ENCODE data around the gene PRLR.
A peak's percentile ranks its signal among the peaks of the same experiment; 100 is the strongest.
"Not testable (repeated sequence)": the region's sequence is repeated elsewhere in the genome, so short reads cannot be mapped to it uniquely, and the experiment has no call there.

The PRLR gene

DNA sequence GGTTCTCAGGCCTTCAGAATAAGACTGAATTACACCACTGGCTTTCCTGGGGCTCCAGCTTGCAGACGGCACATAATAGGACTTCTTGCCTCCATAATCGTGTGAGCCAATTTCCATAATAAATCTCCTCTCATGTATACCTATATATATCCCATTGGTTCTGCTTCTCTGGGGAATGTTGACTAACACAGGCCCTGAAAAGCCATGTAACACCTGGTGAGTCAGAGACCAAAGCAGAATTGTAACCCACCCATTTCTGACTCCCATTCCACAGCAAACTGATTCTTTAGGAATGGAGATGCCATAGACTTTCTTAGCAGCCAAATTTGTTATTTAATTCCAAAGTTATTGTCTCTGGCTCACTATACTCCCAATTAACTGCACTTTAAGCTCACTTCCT is 97.1 kb downstream of the PRLR start:
- Mint-ChIP-seq H3K27ac (no peak overlapping the region), H3K4me3 (no peak overlapping the region), H3K27me3 (no peaks in the 10 kb centered on the region), H3K9me3 (no peaks in the 10 kb centered on the region), H3K4me1 (ENCODE audit: low read depth) (peaks cover 36% of the 10 kb centered on the region), H3K36me3 (ENCODE audit: low read depth) (no peaks in the 10 kb centered on the region)
- intact Hi-C loops (cut with micrococcal nuclease) = no loop called here

DNA sequence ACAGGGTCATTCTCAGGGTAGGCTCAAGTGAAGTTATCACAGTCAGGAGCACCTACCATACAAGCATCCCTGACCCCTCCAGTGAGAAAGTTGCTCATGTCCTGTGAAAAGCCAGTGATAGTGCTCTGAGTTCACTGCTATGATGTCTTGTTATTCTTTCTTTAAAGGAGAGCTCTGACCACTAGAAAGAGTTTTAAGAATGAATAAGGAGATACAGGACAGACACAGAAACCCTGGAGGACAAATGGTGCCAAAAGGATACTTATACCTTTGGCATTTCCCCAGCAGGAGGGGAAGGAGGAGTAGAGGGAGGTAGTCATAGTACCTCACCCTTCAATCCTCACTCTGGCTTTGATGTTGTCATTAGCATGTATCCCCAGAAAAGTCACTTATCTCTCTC is 98.6 kb downstream of the PRLR start:
- Mint-ChIP-seq H3K4me3 (no peak overlapping the region), H3K27me3 (no peaks in the 10 kb centered on the region), H3K9me3 (no peaks in the 10 kb centered on the region), H3K4me1 (ENCODE audit: low read depth) (peaks cover 40% of the 10 kb centered on the region), H3K36me3 (ENCODE audit: low read depth) (no peaks in the 10 kb centered on the region), H3K27ac (no peak overlapping the region)
- intact Hi-C loops (cut with micrococcal nuclease) = no loop called here

DNA sequence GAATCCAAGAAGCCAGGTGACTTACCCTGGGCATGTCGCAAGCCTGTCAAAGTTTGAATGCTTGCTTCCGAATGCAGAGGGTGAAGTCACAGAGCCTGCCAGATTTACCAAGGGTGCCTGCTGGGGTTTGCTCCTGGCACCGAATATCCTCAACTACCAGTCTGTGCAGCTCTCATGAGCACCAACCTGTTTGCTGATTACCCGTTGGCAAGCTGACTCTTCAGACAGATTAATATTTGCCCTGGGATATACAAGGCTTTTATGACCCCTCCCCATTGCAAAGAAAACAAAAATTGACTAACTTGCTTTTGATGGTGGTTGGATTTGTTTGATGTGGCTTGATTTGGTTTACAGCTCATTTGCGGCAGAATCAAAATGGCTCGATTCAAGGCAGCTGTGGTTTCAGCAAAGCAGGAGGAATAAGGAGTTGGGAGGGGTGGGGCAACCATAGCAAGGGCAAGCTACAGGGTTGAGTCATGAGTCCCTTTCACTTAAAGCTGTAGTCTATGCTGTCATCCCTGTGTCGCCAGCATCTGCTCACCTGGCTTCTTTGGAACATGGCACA is 100.3 kb downstream of the PRLR start:
- H3K27ac Mint-ChIP-seq = peak overlapping the region; percentile 3
- intact Hi-C loops (cut with micrococcal nuclease) = no loop called here
- no peaks in the 10 kb centered on the region for H3K27me3 Mint-ChIP-seq
- H3K36me3 Mint-ChIP-seq (ENCODE audit: low read depth) = no peaks in the 10 kb centered on the region
- no peaks in the 10 kb centered on the region for H3K9me3 Mint-ChIP-seq
- peaks cover 28% of the 10 kb centered on the region for H3K4me1 Mint-ChIP-seq (ENCODE audit: low read depth)
- no peak overlapping the region for H3K4me3 Mint-ChIP-seq

DNA sequence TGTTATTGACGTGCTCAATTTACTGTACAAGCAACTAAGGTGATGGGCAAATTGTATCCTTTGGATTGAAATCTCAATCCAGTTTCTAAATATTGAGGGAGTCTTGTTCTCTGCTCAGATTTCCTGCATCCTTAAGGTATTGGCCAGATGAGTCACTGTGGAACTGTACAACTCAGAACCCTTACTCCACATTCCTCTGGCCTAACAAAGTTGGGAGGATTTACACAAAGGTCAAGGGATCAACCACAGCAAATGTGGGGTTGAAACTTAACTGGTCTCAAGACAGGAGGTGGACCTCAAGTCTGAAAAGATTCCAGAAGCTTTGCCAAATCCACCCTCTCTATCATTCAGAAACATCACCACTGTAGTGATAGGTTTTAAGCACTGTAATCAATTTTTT is 101.0 kb downstream of the PRLR start:
- Mint-ChIP-seq H3K9me3 (no peaks in the 10 kb centered on the region), H3K36me3 (ENCODE audit: low read depth) (no peaks in the 10 kb centered on the region), H3K27me3 (no peaks in the 10 kb centered on the region), H3K27ac (peak overlapping the region; percentile 3), H3K4me3 (no peak overlapping the region), H3K4me1 (ENCODE audit: low read depth) (peaks cover 28% of the 10 kb centered on the region)
- intact Hi-C loops (cut with micrococcal nuclease) = no loop called here

DNA sequence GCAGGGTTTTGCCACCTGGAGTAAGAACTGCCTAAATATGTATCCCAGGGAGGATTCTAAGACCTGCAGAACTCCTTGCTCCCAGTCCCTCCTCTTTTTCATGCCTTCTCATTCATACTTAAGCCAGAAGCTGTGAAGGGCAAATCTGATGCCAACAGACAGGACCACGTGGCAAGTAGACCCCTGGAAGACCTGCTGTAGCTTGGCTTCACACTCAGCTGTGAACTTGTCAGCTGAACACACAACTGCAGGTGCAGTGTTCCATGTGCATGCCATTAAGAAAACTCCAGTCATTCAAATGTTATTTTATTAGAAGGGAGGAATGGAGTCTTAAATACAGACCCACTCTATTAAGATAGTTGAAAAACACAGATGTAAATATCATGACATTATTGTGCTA is 103.3 kb downstream of the PRLR start:
- H3K27ac Mint-ChIP-seq = no peak overlapping the region
- intact Hi-C loops (cut with micrococcal nuclease) = no loop called here
- no peaks in the 10 kb centered on the region for H3K9me3 Mint-ChIP-seq
- H3K4me1 Mint-ChIP-seq (ENCODE audit: low read depth) = peaks cover 33% of the 10 kb centered on the region
- H3K36me3 Mint-ChIP-seq (ENCODE audit: low read depth) = no peaks in the 10 kb centered on the region
- no peak overlapping the region for H3K4me3 Mint-ChIP-seq
- no peaks in the 10 kb centered on the region for H3K27me3 Mint-ChIP-seq

DNA sequence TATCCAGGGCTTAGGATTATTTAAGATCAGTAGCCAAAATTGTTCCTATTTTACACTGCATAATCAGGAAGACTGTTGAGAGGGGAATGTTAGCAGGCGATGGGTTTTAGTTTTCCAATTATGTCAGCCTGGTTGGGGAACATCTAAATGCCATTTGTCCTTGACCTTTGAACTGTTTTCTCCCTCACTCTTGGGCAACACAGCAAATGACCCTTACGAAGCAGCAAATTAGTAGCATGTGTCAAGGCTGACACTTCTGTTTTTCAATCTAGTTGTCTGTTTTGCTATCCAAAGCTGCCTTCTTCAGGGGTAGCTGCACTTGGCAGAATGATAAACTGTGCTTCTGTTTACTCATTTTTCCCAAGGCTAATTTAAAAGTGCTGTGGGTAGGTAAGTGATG is 104.5 kb downstream of the PRLR start:
- intact Hi-C loops (cut with micrococcal nuclease) = no loop called here
- Mint-ChIP-seq H3K4me3 (no peak overlapping the region), H3K36me3 (ENCODE audit: low read depth) (no peaks in the 10 kb centered on the region), H3K27me3 (no peaks in the 10 kb centered on the region), H3K4me1 (ENCODE audit: low read depth) (peaks cover 33% of the 10 kb centered on the region), H3K9me3 (no peaks in the 10 kb centered on the region), H3K27ac (no peak overlapping the region)

DNA sequence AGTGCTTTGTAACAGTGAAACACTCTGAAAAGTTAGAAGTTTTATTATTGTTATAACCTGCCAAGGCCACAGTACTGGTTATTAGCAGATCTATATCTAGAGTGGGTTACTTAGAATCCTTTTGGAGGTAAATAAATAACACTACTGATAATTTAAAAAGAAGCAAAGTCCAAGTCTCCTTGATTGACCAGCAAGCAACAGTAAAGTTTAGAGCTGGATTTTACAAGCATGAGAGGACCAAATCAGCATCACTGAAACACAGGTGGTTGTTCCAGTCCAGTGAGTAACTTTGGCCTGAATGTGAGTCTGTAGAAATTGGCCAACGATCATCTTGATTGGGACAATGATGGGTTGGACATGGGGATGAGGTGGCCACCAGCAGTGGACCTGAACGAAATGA is 105.4 kb downstream of the PRLR start:
- H3K27me3 Mint-ChIP-seq = no peaks in the 10 kb centered on the region
- intact Hi-C loops (cut with micrococcal nuclease) = no loop called here
- H3K9me3 Mint-ChIP-seq = no peaks in the 10 kb centered on the region
- H3K4me3 Mint-ChIP-seq = no peak overlapping the region
- H3K4me1 Mint-ChIP-seq (ENCODE audit: low read depth) = peaks cover 28% of the 10 kb centered on the region
- no peaks in the 10 kb centered on the region for H3K36me3 Mint-ChIP-seq (ENCODE audit: low read depth)
- no peak overlapping the region for H3K27ac Mint-ChIP-seq

DNA sequence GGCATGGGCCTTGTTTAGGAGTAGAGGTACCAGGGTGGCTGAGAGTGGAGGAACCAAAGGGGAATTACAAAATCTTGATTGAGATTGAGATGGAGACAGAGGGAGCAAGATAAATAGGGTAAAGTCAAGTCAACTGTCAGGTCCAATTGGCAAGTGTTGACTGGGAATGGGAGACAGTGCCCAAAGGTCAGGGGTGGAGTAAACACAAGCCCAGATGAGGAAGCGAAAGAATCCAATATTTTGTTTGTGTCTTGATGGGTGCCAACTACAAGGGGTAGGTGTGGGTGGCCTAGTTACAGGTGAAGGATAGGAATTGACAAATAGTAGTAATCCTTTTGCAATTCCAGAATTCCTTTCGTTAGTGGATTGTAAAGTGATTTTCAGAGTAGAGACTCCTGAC is 107.5 kb downstream of the PRLR start:
- H3K27me3 Mint-ChIP-seq = no peaks in the 10 kb centered on the region
- peaks cover 22% of the 10 kb centered on the region for H3K4me1 Mint-ChIP-seq (ENCODE audit: low read depth)
- no peak overlapping the region for H3K4me3 Mint-ChIP-seq
- no peaks in the 10 kb centered on the region for H3K36me3 Mint-ChIP-seq (ENCODE audit: low read depth)
- H3K9me3 Mint-ChIP-seq = no peaks in the 10 kb centered on the region
- intact Hi-C loops (cut with micrococcal nuclease) = no loop called here
- H3K27ac Mint-ChIP-seq = no peak overlapping the region

DNA sequence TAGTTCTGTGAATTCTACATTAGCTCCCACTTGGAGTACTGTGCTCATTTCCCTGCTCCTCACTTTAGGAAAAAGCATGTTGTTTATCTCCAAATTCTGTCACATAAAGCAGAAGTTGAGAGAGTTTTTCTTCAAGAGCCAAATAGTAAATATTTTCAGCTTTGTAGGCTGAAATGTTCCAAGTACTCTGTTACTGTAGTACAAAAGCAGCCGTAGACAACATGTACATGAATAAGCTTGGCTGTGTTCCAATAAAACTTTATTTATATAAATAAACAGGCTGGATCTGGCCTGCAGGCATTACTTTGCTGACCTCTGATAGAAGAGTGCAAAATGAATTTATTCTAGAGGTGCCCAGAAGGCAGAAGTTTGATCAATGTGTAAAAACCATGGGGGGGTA is 109.6 kb downstream of the PRLR start:
- H3K27ac Mint-ChIP-seq = no peak overlapping the region
- intact Hi-C loops (cut with micrococcal nuclease) = no loop called here
- H3K36me3 Mint-ChIP-seq (ENCODE audit: low read depth) = no peaks in the 10 kb centered on the region
- H3K27me3 Mint-ChIP-seq = no peaks in the 10 kb centered on the region
- no peaks in the 10 kb centered on the region for H3K9me3 Mint-ChIP-seq
- H3K4me3 Mint-ChIP-seq = no peak overlapping the region
- H3K4me1 Mint-ChIP-seq (ENCODE audit: low read depth) = peaks cover 18% of the 10 kb centered on the region

DNA sequence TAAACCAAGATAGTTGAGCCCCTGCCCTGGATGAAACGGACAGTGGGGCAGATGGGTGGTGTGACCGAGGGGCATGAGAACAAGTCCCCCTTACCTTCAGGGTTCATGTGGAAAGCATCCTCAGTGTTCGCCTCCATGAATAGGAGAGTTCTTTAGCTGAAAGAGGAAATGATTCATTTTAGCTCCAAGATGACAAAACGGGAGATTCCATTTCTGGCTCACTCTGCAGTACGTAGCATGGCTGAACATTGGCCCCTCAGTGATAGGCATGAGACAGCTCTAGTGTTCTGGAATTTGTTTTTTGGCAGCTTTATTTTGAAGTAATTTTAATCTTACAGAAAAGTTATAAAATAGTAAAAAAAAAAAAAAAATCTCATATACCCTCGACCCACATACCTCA is 112.3 kb downstream of the PRLR start:
- H3K27me3 Mint-ChIP-seq = no peaks in the 10 kb centered on the region
- intact Hi-C loops (cut with micrococcal nuclease) = no loop called here
- H3K9me3 Mint-ChIP-seq = no peaks in the 10 kb centered on the region
- H3K4me1 Mint-ChIP-seq (ENCODE audit: low read depth) = peaks cover 18% of the 10 kb centered on the region
- no peak overlapping the region for H3K4me3 Mint-ChIP-seq
- H3K36me3 Mint-ChIP-seq (ENCODE audit: low read depth) = no peaks in the 10 kb centered on the region
- no peak overlapping the region for H3K27ac Mint-ChIP-seq

DNA sequence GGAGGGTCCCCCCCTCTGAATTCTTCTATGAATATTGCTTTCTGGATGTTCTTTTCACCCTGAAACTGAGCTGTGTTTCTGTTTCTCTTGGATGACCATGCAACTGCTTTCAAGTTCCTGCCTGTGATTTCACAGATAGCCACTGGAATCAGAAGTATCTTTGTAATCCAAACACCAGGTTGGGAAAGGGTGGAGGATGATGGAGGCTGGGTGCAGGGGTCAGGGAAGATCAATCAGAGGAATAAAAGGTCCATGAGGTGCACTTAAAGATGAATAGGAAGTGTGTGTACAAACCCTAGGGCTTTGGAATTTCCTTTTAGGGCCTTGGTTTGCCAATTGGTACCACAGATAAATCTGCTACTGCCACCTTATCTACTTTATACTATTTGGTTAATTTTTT is 114.4 kb downstream of the PRLR start:
- Mint-ChIP-seq H3K4me3 (no peak overlapping the region), H3K27ac (no peak overlapping the region), H3K36me3 (ENCODE audit: low read depth) (no peaks in the 10 kb centered on the region), H3K27me3 (no peaks in the 10 kb centered on the region), H3K9me3 (no peaks in the 10 kb centered on the region), H3K4me1 (ENCODE audit: low read depth) (peaks cover 13% of the 10 kb centered on the region)
- intact Hi-C loops (cut with micrococcal nuclease) = no loop called here

DNA sequence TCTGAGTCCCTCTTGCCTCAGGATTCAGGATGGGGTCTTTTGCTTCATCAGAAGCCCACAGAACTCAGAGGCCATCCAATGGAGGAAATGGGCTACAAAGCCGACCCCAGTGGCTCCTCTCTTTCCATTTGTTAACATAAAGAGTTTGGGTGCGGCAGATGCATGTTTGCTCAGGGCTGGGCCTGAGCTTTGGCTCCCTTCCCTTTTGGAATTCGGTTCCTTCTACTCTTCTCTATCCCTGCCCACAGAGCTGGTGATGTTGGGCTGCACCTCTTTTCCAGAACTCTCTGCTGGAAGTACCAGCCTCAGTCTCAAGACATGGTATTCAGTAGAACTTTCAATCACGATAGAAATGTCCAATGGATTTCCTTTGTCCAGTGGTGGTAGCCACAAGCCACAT is 115.6 kb downstream of the PRLR start:
- intact Hi-C loops (cut with micrococcal nuclease) = no loop called here
- H3K27ac Mint-ChIP-seq = no peak overlapping the region
- H3K9me3 Mint-ChIP-seq = no peaks in the 10 kb centered on the region
- no peak overlapping the region for H3K4me3 Mint-ChIP-seq
- no peaks in the 10 kb centered on the region for H3K36me3 Mint-ChIP-seq (ENCODE audit: low read depth)
- no peaks in the 10 kb centered on the region for H3K27me3 Mint-ChIP-seq
- H3K4me1 Mint-ChIP-seq (ENCODE audit: low read depth) = peaks cover 7% of the 10 kb centered on the region

DNA sequence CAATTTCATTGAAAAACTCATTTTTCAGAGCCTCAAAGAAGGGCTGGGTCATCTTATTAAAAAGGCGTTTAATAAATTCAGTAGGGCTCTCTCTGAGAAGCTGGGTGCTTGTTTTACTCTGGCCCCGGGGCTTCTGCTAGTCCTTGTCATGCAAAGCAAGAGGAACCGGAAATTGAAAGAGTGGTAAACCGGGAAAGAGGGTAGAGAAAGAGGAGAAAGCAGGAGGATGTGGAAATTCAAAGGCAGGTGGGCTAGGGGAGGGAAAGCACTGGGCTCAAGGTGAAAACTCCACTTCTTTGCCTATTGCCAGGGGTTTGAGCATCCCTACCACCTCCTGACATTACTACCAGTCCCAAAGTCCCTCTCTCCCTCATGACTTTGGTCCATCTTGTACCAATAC is 118.0 kb downstream of the PRLR start:
- Mint-ChIP-seq H3K27ac (no peak overlapping the region), H3K4me3 (no peak overlapping the region), H3K4me1 (ENCODE audit: low read depth) (no peaks in the 10 kb centered on the region), H3K9me3 (peaks cover 8% of the 10 kb centered on the region), H3K27me3 (no peaks in the 10 kb centered on the region), H3K36me3 (ENCODE audit: low read depth) (no peaks in the 10 kb centered on the region)
- intact Hi-C loops (cut with micrococcal nuclease) = no loop called here

DNA sequence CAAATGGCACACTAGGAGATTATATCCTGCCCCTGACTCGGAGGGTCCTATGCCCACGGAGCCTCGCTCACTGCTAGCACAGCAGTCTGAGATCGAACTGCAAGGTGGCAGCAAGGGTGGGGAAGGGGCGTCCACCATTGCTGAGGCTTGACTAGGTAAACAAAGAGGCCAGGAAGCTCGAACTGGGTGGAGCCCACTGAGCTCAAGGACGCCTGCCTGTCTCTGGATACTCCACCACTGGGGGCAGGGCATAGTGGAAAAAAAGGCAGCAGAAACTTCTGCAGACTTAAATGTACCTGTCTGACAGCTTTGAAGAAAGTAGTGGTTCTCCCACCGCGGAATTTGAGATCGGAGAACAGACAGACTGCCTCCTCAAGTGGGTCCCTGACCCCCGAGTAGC is 125.7 kb downstream of the PRLR start:
- H3K27me3 Mint-ChIP-seq; H3K27ac Mint-ChIP-seq; intact Hi-C loops (cut with micrococcal nuclease); H3K36me3 Mint-ChIP-seq (ENCODE audit: low read depth); H3K4me3 Mint-ChIP-seq; H3K4me1 Mint-ChIP-seq (ENCODE audit: low read depth); H3K9me3 Mint-ChIP-seq: not testable (repeated sequence)

DNA sequence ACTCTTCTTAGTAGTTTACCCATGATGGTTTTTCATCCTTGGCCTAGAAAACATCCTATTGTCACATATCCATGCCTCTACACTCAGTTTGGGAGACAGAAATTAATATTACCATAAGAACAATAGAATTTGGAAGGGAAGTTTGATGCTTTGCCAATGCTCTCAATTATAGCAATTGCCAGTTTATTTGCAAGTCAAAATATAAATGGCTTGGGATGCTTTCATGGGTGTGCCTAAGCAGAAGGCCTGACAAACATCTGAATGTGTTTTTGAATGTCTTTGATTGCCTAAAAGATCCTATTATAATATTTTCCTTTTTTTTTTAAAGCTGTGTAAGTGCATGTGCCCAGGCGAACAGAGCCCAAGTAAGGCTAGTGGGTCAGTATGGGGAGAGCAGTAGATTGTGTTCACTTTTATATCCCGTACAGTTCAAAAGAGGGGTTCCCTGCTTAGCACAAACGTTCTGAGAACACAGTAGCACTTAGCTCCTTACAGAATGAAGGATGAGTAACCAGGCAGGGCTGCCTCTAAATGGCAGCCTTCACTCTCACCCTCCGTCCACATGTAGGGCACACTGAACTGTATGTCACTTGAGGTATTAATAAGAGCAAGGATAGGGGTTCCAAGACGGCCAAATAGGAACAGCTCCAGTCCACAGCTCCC is 126.5 kb downstream of the PRLR start:
- H3K9me3 Mint-ChIP-seq = peaks cover 4% of the 10 kb centered on the region
- no peaks in the 10 kb centered on the region for H3K27me3 Mint-ChIP-seq
- intact Hi-C loops (cut with micrococcal nuclease) = no loop called here
- H3K4me1 Mint-ChIP-seq (ENCODE audit: low read depth) = no peaks in the 10 kb centered on the region
- H3K4me3 Mint-ChIP-seq = no peak overlapping the region
- H3K36me3 Mint-ChIP-seq (ENCODE audit: low read depth) = no peaks in the 10 kb centered on the region
- H3K27ac Mint-ChIP-seq = no peak overlapping the region

Measured in dendritic cell treated with granulocyte-macrophage colony-stimulating factor and Interleukin-4, amounts not matched to agents 40 ng/mL and 50 ng/mL, for 4 days (primary cell).